Ishikawa (cell line): ENCODE measurements around the gene ENO1.

Experiments
- CEBPB ChIP-seq: IDR thresholded peaks from 2 replicates; pipeline ENCODE4 v1.6.1; 2012
- CREB1 ChIP-seq: IDR thresholded peaks from 2 replicates; pipeline ENCODE4 v1.6.1; 2012; ENCODE audit warnings: low read depth
- EGR1 ChIP-seq: IDR thresholded peaks from 2 replicates; pipeline ENCODE4 v1.6.1; 2012
- EP300 ChIP-seq: IDR thresholded peaks from 2 replicates; pipeline ENCODE4 v1.6.1; 2012; ENCODE audit warnings: borderline replicate concordance
- FOXM1 ChIP-seq: IDR thresholded peaks from 2 replicates; pipeline ENCODE4 v1.6.1; 2012; ENCODE audit warnings: low read depth, borderline replicate concordance
- NFIC ChIP-seq: IDR thresholded peaks from 2 replicates; pipeline ENCODE4 v1.6.1; 2012
- RAD21 ChIP-seq: IDR thresholded peaks from 2 replicates; pipeline ENCODE4 v1.6.1; 2012; ENCODE audit warnings: low read depth
- TAF1 ChIP-seq: IDR thresholded peaks from 2 replicates; pipeline ENCODE4 v1.6.1; 2012; ENCODE audit warnings: low read depth, mild to moderate bottlenecking
- TCF12 ChIP-seq: IDR thresholded peaks from 2 replicates; pipeline ENCODE4 v1.6.1; 2012; ENCODE audit warnings: low read depth
- TEAD4 ChIP-seq: IDR thresholded peaks from 2 replicates; pipeline ENCODE4 v1.6.1; 2012
- YY1 ChIP-seq: IDR thresholded peaks from 2 replicates; pipeline ENCODE4 v1.6.1; 2012; ENCODE audit warnings: low read depth
- ZBTB7A ChIP-seq: IDR thresholded peaks from 2 replicates; pipeline ENCODE4 v1.6.1; 2012; ENCODE audit warnings: low read depth
- TF ChIP-seq, protein P1 (sequence below): IDR thresholded peaks from 2 replicates; pipeline ENCODE4 v1.6.1; 2012
- TF ChIP-seq, protein P2 (sequence below): IDR thresholded peaks from 2 replicates; pipeline ENCODE4 v1.6.1; 2012
- TF ChIP-seq, protein P3 (sequence below): IDR thresholded peaks from 2 replicates; pipeline ENCODE4 v1.6.1; 2012; ENCODE audit warnings: low read depth, mild to moderate bottlenecking

ENO1 gene

DNA sequence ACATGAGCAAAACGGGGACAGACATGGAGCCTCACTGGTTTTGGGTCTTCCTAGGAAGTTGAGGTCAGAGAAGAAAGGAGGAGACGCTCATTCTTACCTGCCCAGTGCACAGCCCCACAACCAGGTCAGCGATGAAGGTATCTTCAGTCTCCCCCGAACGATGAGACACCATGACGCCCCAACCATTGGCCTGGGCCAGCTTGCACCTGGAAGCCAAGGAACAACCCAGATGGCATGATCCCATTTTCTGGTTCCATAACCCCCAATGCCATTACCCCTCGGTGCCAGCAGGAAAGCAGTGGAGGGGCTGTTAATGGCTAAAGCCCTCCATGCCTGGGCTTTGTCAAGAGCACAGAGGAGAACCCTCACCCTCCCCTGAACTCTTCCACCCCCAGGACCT lies 15.3 kb downstream of the ENO1 start:
- TF ChIP-seq TAF1 (no peak), CREB1 (no peak), EGR1 (no peak), CEBPB (no peak), RAD21 (no peak), FOXM1 (no peak), YY1 (no peak), NFIC (no peak), TCF12 (no peak), EP300 (no peak), ZBTB7A (no peak), TEAD4 (no peak)
- TF ChIP-seq, protein P1, sequence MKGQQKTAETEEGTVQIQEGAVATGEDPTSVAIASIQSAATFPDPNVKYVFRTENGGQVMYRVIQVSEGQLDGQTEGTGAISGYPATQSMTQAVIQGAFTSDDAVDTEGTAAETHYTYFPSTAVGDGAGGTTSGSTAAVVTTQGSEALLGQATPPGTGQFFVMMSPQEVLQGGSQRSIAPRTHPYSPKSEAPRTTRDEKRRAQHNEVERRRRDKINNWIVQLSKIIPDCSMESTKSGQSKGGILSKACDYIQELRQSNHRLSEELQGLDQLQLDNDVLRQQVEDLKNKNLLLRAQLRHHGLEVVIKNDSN, result no peak
- TF ChIP-seq, protein P2, sequence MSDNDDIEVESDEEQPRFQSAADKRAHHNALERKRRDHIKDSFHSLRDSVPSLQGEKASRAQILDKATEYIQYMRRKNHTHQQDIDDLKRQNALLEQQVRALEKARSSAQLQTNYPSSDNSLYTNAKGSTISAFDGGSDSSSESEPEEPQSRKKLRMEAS, result no peak
- TF ChIP-seq, protein P3, sequence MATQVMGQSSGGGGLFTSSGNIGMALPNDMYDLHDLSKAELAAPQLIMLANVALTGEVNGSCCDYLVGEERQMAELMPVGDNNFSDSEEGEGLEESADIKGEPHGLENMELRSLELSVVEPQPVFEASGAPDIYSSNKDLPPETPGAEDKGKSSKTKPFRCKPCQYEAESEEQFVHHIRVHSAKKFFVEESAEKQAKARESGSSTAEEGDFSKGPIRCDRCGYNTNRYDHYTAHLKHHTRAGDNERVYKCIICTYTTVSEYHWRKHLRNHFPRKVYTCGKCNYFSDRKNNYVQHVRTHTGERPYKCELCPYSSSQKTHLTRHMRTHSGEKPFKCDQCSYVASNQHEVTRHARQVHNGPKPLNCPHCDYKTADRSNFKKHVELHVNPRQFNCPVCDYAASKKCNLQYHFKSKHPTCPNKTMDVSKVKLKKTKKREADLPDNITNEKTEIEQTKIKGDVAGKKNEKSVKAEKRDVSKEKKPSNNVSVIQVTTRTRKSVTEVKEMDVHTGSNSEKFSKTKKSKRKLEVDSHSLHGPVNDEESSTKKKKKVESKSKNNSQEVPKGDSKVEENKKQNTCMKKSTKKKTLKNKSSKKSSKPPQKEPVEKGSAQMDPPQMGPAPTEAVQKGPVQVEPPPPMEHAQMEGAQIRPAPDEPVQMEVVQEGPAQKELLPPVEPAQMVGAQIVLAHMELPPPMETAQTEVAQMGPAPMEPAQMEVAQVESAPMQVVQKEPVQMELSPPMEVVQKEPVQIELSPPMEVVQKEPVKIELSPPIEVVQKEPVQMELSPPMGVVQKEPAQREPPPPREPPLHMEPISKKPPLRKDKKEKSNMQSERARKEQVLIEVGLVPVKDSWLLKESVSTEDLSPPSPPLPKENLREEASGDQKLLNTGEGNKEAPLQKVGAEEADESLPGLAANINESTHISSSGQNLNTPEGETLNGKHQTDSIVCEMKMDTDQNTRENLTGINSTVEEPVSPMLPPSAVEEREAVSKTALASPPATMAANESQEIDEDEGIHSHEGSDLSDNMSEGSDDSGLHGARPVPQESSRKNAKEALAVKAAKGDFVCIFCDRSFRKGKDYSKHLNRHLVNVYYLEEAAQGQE, result no peak

DNA sequence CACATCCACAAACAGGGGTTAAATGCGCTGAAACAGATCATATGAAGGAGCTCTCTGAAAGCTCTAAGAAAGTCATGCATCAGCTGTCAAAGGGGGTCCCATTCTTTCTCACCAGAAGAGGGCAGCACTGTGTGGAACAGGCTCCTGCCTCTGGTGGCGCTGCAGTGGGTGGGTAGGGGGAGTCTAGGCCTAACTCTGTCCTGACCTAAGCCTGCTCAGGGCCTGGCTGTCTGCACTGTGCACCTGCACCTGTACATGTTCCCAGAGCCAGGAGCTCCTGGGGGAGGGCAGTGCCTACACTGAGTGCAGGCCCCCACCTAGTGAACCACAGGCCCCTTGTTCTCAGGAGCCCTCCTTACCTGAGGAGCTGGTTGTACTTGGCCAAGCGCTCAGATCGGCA lies 16.0 kb downstream of the ENO1 start:
- TF ChIP-seq NFIC (no peak), ZBTB7A (no peak), YY1 (no peak), TAF1 (no peak), EP300 (no peak), RAD21 (no peak), EGR1 (no peak)
- TF ChIP-seq, protein P1, result no peak
- TF ChIP-seq, protein P3, result no peak
- TF ChIP-seq, protein P2, result no peak

DNA sequence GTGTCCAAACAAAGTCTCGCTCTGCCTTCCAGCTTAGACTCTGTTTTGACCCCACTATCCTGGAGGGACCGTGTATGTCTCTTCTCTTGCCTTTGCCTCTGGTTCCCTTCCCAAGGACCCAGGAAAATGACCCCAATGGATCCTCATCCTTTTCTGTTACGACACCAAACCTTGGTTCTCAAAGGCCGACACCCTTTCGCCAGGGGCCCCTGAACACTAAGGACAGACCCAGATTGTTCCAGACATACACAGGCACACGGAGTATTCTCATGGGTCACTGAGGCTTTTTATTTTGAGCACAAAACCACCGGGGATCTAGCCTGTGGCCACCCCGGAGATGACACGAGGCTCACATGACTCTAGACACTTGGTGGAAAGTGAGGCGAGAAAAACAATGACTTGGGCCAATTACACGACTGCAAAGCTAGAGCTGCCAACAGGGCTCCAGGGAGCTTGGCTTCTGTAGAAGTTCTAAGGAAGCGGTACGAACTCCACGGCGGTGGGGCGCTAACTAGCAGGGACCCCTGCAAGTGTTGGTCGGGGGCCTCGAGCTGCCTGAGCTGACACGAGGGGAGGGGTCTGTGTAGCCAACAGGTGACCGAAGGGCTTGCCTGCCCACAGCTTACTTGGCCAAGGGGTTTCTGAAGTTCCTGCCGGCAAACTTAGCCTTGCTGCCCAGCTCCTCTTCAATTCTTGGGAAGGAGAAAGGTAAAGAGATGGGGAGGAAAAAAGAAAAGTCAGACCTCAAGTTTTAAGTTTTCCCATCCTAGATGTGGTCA lies 17.6 kb downstream of the ENO1 start:
- no peak for TF ChIP-seq NFIC
- no peak for TF ChIP-seq CEBPB
- TF ChIP-seq EGR1, result no peak
- TF ChIP-seq CREB1, result no peak
- TF ChIP-seq TCF12, result no peak
- TF ChIP-seq, protein P1, result no peak
- no peak for TF ChIP-seq TAF1
- no peak for TF ChIP-seq EP300
- no peak for TF ChIP-seq FOXM1
- TF ChIP-seq RAD21, result no peak
- no peak for TF ChIP-seq ZBTB7A
- TF ChIP-seq, protein P2, result no peak
- TF ChIP-seq, protein P3, result no peak
- TF ChIP-seq YY1, result no peak
- no peak for TF ChIP-seq TEAD4
